HG02759 (cell line): ENCODE results near the gene SAP30BP.
"Not testable (repeated sequence)": the region's sequence is repeated elsewhere in the genome, so short reads cannot be mapped to it uniquely, and the experiment has no call there.

ENCODE experiments used
- ATAC-seq: cut with Tn5 transposase; IDR thresholded peaks from one replicate; pipeline ENCODE4 v1.9.1; 2021; ENCODE audit warnings: mild to moderate bottlenecking, moderate library complexity; ENCODE audit not compliant: unreplicated experiment

SAP30BP gene

DNA sequence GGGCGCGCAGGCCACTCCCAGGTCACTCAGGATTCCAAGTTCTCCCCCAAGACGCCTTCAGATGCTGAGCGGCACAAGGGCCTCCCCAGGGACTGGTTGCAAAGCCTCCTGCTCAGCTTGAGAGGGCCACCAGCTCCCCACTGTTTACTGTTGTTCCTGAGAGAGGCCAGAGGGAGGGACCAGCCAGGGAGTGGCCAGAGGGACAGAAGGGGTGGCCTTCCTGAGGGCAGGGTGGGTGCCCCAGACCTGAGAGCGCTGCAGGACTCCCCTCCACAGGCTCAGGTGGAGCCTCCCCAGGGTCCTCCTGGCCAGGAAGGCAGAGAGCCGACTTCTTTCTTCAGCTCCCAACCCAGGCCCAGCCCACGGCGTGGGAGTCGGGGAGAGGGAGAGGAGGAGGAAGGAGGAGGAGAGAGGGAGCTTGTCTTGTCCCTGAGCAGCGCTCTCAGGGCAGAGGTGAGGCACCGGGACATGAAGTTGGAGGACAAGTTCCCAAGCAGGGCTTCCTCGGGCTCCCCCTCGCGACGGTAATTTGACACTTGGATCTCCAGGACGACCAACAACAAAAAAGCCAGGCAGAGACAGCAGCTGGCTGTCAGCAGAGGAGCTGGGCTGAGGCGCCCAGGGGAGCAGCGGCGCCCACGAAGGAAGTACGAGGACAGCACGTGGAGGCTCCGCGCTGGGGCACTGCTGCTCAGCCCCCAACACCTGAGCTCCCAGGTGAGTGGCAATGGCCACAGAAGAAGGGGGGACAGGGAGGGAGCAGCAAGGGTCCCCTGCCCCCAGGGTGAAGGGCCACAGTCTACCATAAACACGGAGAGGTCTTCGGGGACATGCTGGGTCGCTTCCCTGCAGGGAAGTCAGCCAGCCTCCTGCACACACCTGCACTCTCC lies 33.4 kb upstream of the SAP30BP start:
- ATAC-seq = peak; percentile 46

DNA sequence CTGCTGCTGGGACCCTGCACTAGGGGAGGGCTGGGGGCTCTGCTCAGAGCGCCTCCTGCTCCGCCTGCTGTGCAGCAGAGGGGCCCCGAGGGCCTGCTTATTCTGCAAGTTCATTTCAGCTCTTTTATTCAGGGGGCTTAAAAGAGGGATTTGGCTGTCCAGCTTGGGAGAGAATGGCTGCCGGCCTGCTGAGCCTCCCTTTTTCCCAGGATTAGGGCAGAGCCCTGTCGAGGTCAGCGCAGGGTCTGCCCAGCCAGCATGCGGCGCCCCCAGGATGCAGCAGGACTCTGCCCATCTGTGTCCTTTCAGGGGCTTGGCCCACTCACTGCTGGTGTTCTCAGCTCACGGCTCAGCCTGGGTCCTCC lies 32.8 kb upstream of the SAP30BP start:
- ATAC-seq = no peak

DNA sequence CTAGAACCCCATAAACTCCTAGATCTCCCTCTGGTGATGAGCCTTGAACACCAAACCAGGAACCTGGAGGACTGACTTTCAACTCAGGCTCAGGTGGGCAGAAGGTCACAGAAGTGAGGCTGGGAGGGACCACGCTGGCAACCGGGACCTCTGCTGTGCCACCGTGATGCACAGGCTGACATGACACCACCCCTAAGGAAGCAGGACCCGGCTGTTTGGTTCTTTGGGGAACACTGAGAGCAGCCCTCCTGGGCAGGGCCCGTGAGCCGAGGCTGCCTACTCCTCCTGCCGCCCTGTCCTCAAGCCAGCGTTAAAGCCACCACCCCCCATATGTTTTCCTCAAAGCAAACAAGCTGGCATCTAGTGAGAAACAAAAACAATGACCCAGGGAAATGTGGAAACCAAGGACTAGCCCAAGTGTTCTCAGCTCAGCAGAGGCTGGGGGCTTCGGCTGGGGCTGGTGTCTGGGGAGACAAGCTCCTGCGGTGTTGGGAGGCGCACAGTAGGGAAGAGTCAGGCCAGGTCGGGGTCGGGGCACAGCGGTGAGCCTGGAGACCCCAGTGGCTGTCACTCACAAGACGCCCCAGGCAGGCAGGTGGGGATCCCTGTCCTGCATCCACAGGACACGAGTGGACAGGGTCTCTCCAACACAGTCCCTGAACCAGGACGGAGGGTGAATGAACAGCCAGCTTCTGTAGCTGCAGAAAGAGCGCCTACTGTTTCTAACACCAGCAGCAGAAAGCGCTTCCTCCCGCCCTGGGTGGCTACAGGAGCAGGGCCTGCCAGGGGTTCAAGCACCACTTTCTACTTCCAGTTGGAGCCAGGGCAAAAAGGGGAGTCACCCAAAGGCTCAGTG lies 32.2 kb upstream of the SAP30BP start:
- no peak for ATAC-seq

DNA sequence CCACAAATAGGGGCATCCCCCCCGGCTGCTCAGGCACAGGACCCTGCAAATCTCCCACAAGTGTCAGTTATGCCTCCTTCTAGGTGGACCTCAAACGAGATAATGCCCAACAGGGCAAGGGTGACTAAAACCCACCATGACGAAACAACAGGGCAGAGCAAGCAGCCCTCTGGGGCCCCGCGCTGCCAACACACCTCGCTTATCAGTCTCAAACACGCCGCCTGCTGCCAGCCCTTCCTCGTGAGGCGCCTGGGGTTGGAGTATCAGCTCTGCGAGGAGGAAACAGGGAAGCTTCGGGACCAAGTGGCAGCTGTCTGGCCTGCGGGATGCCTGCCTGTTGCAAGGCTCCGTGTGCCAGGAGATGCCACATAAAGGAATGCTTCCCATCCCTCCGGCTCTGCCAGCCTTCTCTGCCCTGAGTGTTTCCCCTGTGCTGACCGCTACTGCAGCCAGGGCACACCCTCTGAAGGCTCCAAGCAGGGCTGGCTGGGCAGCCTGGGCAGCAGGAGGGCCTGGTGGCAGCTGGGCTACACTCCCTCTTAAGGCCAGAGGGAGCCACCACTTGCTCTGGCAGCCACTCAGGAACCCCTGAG lies 31.4 kb upstream of the SAP30BP start:
- ATAC-seq = no peak

DNA sequence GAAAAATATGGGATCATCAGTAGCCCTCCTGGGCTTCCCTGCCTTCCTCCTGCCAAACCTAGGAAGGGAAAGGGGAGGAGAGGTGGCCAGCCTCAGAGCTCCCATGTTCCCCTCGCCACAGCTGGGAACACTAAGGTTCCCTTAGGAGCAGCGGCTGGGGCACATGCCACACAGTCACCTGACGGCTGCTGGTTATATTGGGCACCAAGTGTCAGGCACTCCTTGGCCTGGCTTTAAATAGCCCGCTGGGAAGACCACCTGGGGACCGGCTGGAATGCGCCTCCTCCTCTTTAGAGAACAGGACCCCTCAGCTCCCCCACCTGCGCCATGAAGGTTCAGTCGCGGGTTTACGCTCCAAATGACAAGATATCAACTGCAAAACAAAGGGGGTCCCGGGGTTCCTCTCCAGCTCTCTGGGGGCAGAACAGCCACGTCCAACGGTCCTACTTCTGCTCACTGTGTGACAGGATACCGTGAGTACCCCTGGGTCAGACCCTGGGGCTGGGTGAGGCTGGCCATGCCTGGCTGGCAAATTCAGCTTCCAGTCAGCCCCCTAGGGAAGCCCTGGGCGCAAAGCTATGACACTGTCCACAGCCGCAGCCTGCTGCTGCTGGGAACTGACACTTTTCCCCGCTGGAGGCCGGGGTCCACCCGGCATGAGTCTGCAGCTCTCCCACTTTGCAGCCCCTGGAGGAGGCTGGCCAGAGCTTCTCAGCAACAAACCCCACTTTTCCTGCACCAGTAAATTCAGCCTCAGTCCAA lies 30.6 kb upstream of the SAP30BP start:
- ATAC-seq = no peak

DNA sequence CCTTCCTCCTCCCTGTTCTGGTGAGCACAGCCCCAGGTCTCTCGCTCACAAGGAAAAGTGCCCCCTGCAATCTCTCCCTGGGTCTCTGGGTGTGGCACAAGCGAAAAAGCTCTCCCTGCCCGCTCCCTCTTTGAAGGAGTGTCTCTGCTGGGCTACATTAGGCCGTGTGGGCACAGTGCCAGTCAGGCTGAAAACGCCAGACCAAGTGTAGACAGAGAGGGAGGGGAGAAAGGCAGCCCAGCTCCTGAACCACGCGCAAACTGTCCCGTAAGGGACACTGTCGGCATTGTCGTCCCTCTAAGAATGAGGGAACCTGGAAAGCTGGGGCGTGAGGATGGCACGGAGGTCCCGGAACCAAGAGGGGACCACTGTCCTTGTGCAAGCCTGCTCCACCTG lies 30.0 kb upstream of the SAP30BP start:
- no peak for ATAC-seq

DNA sequence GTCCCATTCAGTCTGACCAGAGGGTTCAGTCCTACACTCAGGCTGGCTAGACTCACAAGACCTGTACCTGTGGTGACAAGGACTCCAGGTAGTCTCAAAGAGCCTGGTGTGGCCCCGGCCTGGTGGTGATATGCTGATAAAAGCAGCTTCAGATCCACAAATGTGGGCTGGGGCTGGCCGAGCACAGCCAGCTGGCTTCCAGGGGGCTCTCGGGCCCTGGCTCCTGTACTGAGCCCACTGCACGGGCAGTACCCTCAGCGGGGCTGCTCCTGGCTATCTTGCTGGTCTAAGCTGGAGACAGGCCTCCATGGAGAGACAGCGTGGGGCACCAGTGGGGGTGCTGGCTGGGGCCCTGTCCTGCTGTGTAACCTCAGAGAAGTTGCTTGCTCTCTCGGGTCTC lies 29.6 kb upstream of the SAP30BP start:
- no peak for ATAC-seq

DNA sequence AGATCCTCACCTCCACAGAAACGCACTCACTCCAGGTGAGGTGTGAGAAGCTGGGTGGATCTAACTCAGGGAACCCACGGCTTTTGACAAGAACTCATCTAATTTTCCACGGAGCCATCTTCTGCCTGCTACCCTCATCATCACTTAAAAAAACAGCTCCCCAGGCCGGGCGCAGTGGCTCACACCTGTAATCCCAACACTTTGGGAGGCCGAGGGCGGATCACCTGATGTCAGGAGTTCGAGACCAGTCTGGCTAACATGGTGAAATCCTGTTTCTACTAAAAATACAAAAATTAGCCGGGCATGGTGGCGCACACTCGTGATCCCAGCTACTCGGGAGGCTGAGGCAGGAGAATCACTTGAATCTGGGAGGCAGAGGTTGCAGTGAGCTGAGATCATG lies 29.1 kb upstream of the SAP30BP start:
- ATAC-seq = not testable (repeated sequence)

DNA sequence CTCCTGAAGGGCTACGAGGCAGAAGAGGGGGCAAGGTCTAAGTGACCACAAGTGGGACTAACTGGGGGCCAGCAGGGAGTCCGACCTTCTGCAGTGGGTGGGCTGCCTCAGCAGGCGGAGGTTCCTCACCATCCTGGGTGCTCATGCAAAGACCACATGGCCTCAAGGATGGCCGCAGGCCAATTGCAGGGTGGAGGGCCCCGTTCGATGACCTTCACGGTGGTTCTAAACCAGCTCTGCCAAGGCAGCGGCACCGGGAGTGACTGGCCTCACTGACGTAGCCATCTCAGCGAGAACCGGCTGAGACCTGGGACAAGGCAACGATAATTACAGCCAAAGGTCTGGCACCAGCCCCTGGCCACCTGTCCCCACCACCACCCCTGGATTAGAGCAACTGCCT lies 28.2 kb upstream of the SAP30BP start:
- ATAC-seq = no peak

DNA sequence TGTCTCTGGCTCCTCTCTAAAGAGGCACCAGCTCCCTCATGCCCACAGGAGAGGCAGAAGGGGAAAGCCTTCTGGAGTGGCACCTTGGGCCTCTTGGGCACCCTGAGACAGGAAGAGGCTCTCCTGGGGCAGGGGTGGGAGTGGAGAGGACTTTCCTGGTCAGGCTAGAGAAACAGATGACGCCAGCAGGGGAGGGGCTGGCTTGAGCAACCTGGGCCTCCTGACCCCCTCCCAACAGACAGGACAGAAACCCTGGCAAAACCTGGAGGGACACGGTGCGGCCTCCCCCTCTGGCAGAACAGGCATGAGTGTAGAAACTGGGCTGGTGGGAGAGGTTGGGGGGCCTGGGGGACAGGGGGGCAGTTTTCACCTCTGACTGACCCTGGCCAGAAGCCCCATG lies 27.8 kb upstream of the SAP30BP start:
- ATAC-seq = no peak

DNA sequence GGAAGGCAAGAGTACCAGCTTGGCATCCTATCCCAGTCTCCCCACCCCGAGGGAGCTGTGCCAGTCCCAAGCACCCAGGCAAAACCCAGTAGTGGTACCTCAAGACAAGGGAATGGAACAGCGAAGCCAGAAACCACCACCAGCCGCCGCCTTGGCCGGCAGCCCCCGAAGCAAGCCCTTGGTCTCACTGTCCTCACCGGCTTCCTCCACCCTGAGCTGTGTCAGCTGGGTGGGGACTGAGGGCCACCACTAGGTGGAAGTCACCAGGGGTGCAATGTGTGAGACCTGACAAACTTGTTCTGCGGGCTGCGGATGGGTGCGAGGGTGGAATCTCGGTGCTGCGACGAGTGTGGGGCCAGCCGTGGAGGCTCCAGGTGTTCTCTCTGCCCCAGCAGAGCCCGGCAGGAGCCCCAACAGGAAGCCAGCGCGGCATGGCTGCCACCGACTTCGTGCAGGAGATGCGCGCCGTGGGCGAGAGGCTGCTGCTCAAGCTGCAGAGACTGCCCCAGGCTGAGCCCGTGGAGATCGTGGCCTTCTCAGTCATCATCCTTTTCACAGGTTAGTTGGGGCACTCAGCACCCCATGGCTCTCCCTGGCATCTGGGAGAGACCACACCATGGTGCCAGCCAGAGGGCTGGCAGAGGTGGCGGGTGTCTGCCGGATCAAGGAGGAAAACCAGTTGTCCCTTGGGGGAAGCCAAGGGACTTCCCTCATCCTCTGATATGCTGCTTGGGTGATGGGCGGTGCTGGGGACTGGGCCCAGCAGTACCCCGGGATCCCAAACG lies 27.2 kb upstream of the SAP30BP start:
- ATAC-seq = no peak

DNA sequence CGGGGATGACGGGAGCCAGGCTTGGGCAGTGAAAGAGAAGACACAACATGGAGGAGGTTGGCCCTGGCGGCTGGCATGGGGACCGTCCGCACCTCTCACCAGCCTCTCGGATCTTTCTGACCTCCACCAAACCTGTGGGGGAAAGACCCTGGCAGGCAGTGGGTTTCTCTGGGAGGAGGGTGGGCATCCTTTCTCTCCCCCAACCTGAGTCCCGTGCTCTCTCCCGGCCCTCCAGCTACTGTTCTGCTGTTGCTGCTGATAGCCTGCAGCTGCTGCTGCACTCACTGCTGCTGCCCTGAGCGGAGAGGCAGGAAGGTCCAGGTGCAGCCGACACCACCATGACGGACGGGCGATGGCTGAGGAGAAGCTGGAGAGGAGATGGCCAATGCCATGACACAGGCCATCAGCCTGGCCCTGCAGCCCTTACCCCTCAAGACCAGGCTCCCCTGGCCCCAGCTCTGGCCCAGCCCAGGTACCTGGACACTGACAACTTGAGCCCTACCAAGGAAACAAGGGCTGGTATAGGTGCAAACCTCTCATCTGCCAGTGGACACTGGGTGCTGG lies 26.5 kb upstream of the SAP30BP start:
- ATAC-seq = no peak

DNA sequence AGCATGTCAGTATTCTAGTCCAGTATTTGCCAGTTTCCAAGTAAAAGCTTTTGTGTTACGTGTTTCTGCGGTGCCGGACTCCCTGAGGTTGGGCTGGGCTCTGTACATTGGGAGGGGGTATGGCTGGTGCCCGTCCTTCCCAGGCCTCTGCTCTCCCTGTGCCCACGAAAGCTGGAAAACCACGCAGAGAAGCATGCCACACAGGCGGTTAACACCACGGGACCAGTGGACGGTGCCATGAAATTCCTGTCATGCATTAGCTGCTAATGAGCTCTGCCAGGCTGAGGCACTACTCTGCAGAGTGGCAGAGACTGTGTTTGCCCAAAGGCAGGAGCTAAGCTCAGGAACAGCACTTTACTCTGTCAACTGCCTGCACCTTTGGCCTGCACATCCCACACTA lies 25.8 kb upstream of the SAP30BP start:
- no peak for ATAC-seq

DNA sequence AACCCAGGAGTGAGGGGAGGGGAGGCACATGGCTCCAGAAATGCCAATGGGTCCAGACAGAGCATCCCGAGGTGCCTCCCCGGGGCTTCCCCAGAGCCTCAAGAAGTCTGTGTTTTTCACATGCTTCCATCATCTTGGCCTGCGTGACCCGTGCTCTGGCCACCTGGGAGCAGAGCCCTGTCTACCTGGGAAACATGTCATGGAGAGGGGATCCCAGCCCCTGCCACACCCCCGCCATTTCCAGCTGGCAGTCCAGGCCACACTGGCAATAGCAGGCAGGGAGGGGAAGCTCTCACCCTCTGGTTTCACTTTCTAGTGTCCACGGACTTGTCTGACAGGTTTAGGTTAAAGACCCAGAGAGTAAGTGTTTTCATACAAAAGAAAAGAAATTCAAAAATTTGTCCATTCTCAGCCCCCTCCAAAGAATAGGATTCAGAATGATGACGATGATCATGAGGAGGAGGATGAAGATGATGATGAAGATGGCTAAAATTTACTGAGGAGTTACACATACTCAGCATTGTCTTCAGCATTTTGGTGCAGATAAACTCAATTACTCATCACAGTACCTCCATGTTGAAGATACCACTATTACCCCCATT lies 24.9 kb upstream of the SAP30BP start:
- ATAC-seq = no peak

DNA sequence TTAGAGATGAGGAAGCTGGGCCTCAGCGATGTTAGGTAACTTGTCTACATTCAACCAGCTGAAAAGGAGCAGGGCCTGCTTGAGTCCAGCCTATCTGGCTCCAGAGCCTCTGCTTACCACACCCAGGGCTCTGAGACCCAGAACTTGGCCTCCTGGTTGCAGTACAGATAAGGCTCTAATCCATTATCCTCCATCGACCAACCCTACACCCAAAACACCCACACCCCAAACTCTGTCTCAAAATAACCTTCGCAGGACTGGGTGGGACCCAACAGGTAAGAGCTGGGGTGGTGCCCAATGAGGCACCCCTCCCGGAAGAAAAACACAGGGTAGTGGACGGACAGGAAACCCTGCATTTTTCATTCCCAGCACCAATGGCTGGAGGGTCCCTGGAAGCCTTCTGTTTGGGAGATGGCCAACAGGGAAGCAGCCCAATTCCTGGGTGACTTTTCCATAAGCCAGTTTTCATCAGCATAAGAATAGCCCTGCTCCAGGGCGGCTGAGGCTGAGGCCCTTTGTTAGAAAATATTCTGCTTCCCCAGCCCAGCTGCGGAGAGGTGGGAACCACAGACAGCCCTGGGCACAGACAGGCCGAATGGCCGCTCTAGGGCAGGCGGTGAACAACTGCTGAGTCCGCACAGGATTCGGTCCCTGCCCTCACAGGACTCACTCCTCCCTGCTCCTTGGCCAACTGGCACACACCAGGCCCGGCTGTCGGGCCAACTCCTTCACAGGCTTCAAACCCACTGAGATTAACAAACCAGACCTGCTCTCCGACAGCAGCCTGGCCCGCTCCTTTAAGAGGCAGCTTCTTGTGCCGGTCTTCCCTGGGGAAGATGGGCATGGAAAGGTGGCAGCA lies 24.1 kb upstream of the SAP30BP start:
- ATAC-seq = no peak

DNA sequence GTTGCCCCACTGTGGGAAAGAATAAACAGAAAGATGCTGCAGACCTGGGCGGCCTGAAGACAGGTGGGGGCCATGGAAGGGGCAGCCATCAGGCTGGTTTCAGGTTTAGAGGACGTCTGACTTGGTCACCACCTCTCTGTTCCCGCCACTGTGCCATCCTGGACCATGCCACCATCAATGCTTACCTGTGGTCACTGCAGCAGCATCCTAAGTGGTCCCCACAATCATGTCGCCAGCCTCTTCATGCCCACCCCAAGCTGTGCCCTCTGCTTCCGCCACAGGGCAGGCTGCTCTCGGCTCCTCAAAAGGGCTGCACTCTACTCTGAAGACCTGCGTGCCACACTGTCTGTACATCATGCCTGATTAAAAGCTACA lies 23.5 kb upstream of the SAP30BP start:
- no peak for ATAC-seq

DNA sequence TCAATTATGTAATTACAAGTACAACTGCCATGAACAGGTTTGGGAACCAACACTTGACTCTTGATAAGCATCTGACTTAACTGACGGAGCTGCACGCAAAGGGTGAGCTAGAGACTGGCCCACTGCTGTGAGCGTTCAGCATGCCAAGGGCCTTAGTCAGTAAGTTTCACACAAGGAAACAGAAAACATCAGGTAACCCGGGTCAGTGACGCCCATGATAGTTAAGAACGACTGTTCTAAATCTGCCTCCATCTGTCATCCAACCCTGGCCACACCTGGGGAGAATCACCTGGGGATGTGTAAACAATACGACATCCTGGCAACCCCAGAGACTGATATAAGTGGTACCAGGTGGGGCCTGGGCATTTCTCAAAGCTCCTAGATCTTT lies 21.6 kb upstream of the SAP30BP start:
- no peak for ATAC-seq

DNA sequence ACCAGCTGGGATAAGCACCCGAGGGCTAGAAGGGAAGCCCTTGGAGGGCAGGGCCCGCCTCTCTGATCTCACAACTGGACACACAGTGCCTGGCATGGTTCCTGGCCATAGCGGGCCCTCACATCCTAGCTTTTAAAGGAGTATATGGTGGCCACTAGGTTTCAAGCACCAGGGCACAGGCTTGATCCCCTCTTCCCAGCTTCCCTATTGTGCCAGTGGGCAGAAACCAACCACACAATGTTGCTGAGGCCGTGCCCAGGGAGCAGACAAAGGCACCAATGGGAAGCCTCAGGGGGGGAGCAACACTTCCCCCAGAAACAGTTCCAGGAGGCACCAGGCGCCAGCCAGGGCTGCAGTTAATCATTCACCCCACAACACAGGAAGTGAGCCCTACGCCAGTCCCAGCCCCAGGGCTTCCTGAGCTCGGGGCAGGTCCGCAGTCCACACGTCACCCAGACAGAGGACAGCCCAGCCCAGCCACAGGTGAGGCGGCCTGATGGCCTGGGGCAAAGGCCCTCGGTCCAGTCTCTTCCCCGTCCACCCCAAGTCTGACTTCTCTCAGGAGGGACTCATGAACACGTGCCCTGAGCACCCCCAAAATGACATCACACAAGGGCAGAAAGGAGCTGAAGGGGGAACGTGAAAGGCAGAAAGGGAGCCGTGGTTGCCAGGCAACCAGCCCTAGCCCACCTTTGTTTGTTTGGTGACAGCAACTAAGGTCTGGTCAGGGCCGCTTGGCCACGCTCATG lies 21.1 kb upstream of the SAP30BP start:
- ATAC-seq = peak; percentile 86
